ENCODE results near the gene NR6A1.

GRCh38 chr9:124511891-124512805 lies 259.0 kb downstream of the NR6A1 start:
- no peak for TF ChIP-seq YY1 (IDR thresholded peaks at IDR 0.05; ENCODE audit: insufficient read depth, insufficient read length)
- no peak for TF ChIP-seq SUZ12 (IDR thresholded peaks at IDR 0.05; ENCODE audit: extremely low read depth, insufficient read depth, insufficient read length)
- TF ChIP-seq ZNF274 (IDR thresholded peaks at IDR 0.05; ENCODE audit: low read depth, low read length), result no peak
